ENCODE measurements around the gene PCDHGA6.

Gene PCDHGA6

GRCh38 chr5:141354900-141355469 is 18.7 kb upstream of the PCDHGA6 start, which contains the start of gene PCDHGA4:
Gene PCDHGA4, plus strand, starts transcription at chr5:141355021. Its CDS starts 87 bp downstream, at chr5:141355108.
- in situ Hi-C loops (cut with MboI; ENCODE audit: low pct_unique_long_range_greater_than_20kb, low sequenced_read_pairs, unreplicated experiment) = no loop called here
- TF ChIP-seq CTCF (IDR thresholded peaks at IDR 0.05; ENCODE audit: extremely low read depth, insufficient read depth, missing control alignments) = peak; percentile 22
- DNase-seq (ENCODE audit: low spot score) = no peak

- in situ Hi-C loops (cut with MboI; ENCODE audit: low pct_unique_long_range_greater_than_20kb, low sequenced_read_pairs, unreplicated experiment) = no loop called here
- no peak for TF ChIP-seq CTCF (IDR thresholded peaks at IDR 0.05; ENCODE audit: extremely low read depth, insufficient read depth, missing control alignments)
These were observed 18.1 kb upstream of the PCDHGA6 start for GRCh38 chr5:141355641-141356040.

GRCh38 chr5:141356133-141356532 is 17.6 kb upstream of the PCDHGA6 start:
- TF ChIP-seq CTCF (IDR thresholded peaks at IDR 0.05; ENCODE audit: extremely low read depth, insufficient read depth, missing control alignments) = no peak
- in situ Hi-C loops (cut with MboI; ENCODE audit: low pct_unique_long_range_greater_than_20kb, low sequenced_read_pairs, unreplicated experiment) = no loop called here
- DNase-seq (ENCODE audit: low spot score) = no peak

More at GRCh38 chr5:141355641-141356040, 18.1 kb upstream of the PCDHGA6 start:
- no peak for DNase-seq (ENCODE audit: low spot score)

GRCh38 chr5:141356950-141357349 is 16.7 kb upstream of the PCDHGA6 start:
- in situ Hi-C loops (cut with MboI; ENCODE audit: low pct_unique_long_range_greater_than_20kb, low sequenced_read_pairs, unreplicated experiment) = no loop called here
- no peak for TF ChIP-seq CTCF (IDR thresholded peaks at IDR 0.05; ENCODE audit: extremely low read depth, insufficient read depth, missing control alignments)
- DNase-seq (ENCODE audit: low spot score) = no peak

GRCh38 chr5:141359790-141360426 is 13.8 kb upstream of the PCDHGA6 start, which contains the start of gene PCDHGB2:
Gene PCDHGB2, plus strand, starts transcription at chr5:141359994. Its CDS starts 142 bp downstream, at chr5:141360136.
- in situ Hi-C loops (cut with MboI; ENCODE audit: low pct_unique_long_range_greater_than_20kb, low sequenced_read_pairs, unreplicated experiment) = no loop called here
- TF ChIP-seq CTCF (IDR thresholded peaks at IDR 0.05; ENCODE audit: extremely low read depth, insufficient read depth, missing control alignments) = peak; percentile 40
- peak; percentile 61 for DNase-seq (ENCODE audit: low spot score)

GRCh38 chr5:141360685-141361084 is 13.0 kb upstream of the PCDHGA6 start:
- DNase-seq (ENCODE audit: low spot score) = no peak
- in situ Hi-C loops (cut with MboI; ENCODE audit: low pct_unique_long_range_greater_than_20kb, low sequenced_read_pairs, unreplicated experiment) = no loop called here
- no peak for TF ChIP-seq CTCF (IDR thresholded peaks at IDR 0.05; ENCODE audit: extremely low read depth, insufficient read depth, missing control alignments)

All from GM13977 (cell line).